Peyer's patch (tissue), 4 donors: ENCODE data around the gene ELANE. TPM values are rescaled to one million over a fixed set of nuclear protein-coding genes. Genes with fewer than 3 reads are reported as not detected.

ENCODE experiments used
- DNase-seq, 3 donors: peaks; one replicate each; pipeline ENCODE4 v3.0.0-alpha.2; 2017 to 2019
- H3K27ac ChIP-seq, 4 donors: fragments of 200-600 bp; sonication (generic); one replicate each; pipeline ENCODE4 v1.5.1; 2016 to 2019
- H3K27me3 ChIP-seq, 2 donors: fragments of 200-600 bp; sonication (generic); one replicate each; pipeline ENCODE4 v1.5.1; 2019
- H3K36me3 ChIP-seq, 3 donors: fragments of 200-600 bp; sonication (generic); one replicate each; pipeline ENCODE4 v1.5.1; 2016 to 2019
- H3K4me1 ChIP-seq, 4 donors: fragments of 200-600 bp; sonication (generic); one replicate each; pipeline ENCODE4 v1.5.1; 2016 to 2019
- H3K4me3 ChIP-seq, 4 donors: fragments of 200-600 bp; sonication (generic); 1 replicate in 3 of 4; 2 replicates in 1 of 4; pipeline ENCODE4 v1.5.1; 2016 to 2019; ENCODE audit warnings: mild to moderate bottlenecking in 1 of 4
- H3K9me3 ChIP-seq, 4 donors: fragments of 200-600 bp; sonication (generic); one replicate each; pipeline ENCODE4 v1.5.1; 2016 to 2019; ENCODE audit warnings: mild to moderate bottlenecking in 1 of 4
- CTCF ChIP-seq, 6 experiments: fragments of 450-650 bp in 4 of 6; fragments of 200-600 bp in 2 of 6; sonication (generic) in 1 of 6; IDR thresholded peaks; one replicate each; pipeline ENCODE4 v1.5.1; 2017 to 2019; ENCODE audit warnings: antibody characterized with exemption in 6 of 6, mild to moderate bottlenecking in 3 of 6, moderate library complexity in 1 of 6
- POLR2A ChIP-seq, 2 donors: fragments of 450-650 bp; IDR thresholded peaks; one replicate each; pipeline ENCODE4 v1.5.1; 2017; ENCODE audit warnings: antibody characterized with exemption in 2 of 2, mild to moderate bottlenecking in 2 of 2, moderate library complexity in 2 of 2
- total RNA-seq, 4 donors: library from RNA; depleted of rRNA; stranded (reverse); fragments of >200 nt; gene quantifications; one replicate each; pipeline ENCODE4 v1.1.0, GENCODE V29; 2016

The ELANE gene
- not detected for total RNA-seq

GRCh38 chr19:852136-853013 is at the start of gene ELANE:
TSS of gene ELANE (plus strand) at chr19:852303. CDS start at chr19:852329, 26 bp downstream.
- Histone ChIP-seq H3K27ac (peak within 1 kb of the TSS; percentile 55 to 83 (median 68)), H3K27me3 (peaks cover 0 to 8% of the 10 kb centered on the region in 2 donors), H3K4me3 (no peak within 1 kb of the TSS), H3K9me3 (no peaks in the 10 kb centered on the region), H3K4me1 (no peaks in the 10 kb centered on the region), H3K36me3 (no peaks in the 10 kb centered on the region)
- no peak for DNase-seq
- TF ChIP-seq CTCF (IDR thresholded peaks at IDR 0.05) (no peak), POLR2A (IDR thresholded peaks at IDR 0.05) (no peak)

GRCh38 chr19:802498-803098 is 49.5 kb upstream of the ELANE start:
- no peak for DNase-seq
- Histone ChIP-seq H3K27ac (peak overlapping the region in 2 of 4 donors; percentile 8 to 33), H3K9me3 (peaks cover 0 to under 1% (median 0%) of the 10 kb centered on the region in 4 donors), H3K27me3 (no peaks in the 10 kb centered on the region), H3K4me3 (peak overlapping the region in 1 of 4 donors; percentile 17), H3K36me3 (peaks cover 3 to 72% (median 7%) of the 10 kb centered on the region in 3 donors), H3K4me1 (peaks cover 10 to 52% (median 40%) of the 10 kb centered on the region in 4 donors)
- TF ChIP-seq CTCF (IDR thresholded peaks at IDR 0.05) (no peak), POLR2A (IDR thresholded peaks at IDR 0.05) (no peak)

- peaks cover 10 to 52% (median 39%) of the 10 kb centered on the region in 4 donors for H3K4me1 ChIP-seq
Observed at GRCh38 chr19:803099-803561, 49.0 kb upstream of the ELANE start.

GRCh38 chr19:803686-804418 is 48.3 kb upstream of the ELANE start:
- Histone ChIP-seq H3K4me1 (peaks cover 10 to 50% (median 36%) of the 10 kb centered on the region in 4 donors), H3K4me3 (no peak overlapping the region), H3K27me3 (no peaks in the 10 kb centered on the region), H3K27ac (no peak overlapping the region), H3K36me3 (peaks cover 3 to 84% (median 7%) of the 10 kb centered on the region in 3 donors), H3K9me3 (no peaks in the 10 kb centered on the region)
- DNase-seq: no peak
- TF ChIP-seq POLR2A (IDR thresholded peaks at IDR 0.05) (no peak), CTCF (IDR thresholded peaks at IDR 0.05) (no peak)

More at GRCh38 chr19:803099-803561, 49.0 kb upstream of the ELANE start:
- H3K4me3 ChIP-seq: no peak overlapping the region
- no peaks in the 10 kb centered on the region for H3K27me3 ChIP-seq
- no peaks in the 10 kb centered on the region for H3K9me3 ChIP-seq
- H3K36me3 ChIP-seq: peaks cover 3 to 77% (median 7%) of the 10 kb centered on the region in 3 donors
- TF ChIP-seq POLR2A (IDR thresholded peaks at IDR 0.05): no peak
- TF ChIP-seq CTCF (IDR thresholded peaks at IDR 0.05): no peak
- no peak for DNase-seq
- H3K27ac ChIP-seq: peak overlapping the region in 1 of 4 donors; percentile 33

- peaks cover 10 to 43% (median 29%) of the 10 kb centered on the region in 4 donors for H3K4me1 ChIP-seq
- H3K36me3 ChIP-seq: peaks cover 3 to 85% (median 7%) of the 10 kb centered on the region in 3 donors
- H3K4me3 ChIP-seq: no peak overlapping the region
- no peaks in the 10 kb centered on the region for H3K9me3 ChIP-seq
- H3K27ac ChIP-seq: no peak overlapping the region
- no peaks in the 10 kb centered on the region for H3K27me3 ChIP-seq
- DNase-seq: no peak
- no peak for TF ChIP-seq CTCF (IDR thresholded peaks at IDR 0.05)
- no peak for TF ChIP-seq POLR2A (IDR thresholded peaks at IDR 0.05)
Observed at GRCh38 chr19:804419-805165, 47.5 kb upstream of the ELANE start.
